Measurements from ENCODE around the gene TENM3.

GRCh38 chr4:182549356-182549755, 306.2 kb downstream of the TENM3 start:
- TF ChIP-seq EZH2phosphoT487 (IDR thresholded peaks at IDR 0.05; ENCODE audit: borderline replicate concordance, low read depth), result no peak
- TF ChIP-seq REST (IDR thresholded peaks at IDR 0.05; ENCODE audit: low read depth, low read length), result no peak
- no peak for TF ChIP-seq CTCF (IDR thresholded peaks at IDR 0.05)
- TF ChIP-seq POLR2AphosphoS5 (IDR thresholded peaks at IDR 0.05; ENCODE audit: low read depth, low read length), result no peak
- no peak for TF ChIP-seq EP300 (IDR thresholded peaks at IDR 0.05; ENCODE audit: borderline replicate concordance in 1 of 2, low read depth in 1 of 2, low read length in 1 of 2)
